ENCODE data around the gene HIPK1.

- TF ChIP-seq YY1 (IDR thresholded peaks at IDR 0.05; ENCODE audit: insufficient read depth, insufficient read length), result no peak
- TF ChIP-seq SUZ12 (IDR thresholded peaks at IDR 0.05; ENCODE audit: extremely low read depth, insufficient read depth, insufficient read length), result no peak
These were observed 61.4 kb downstream of the HIPK1 start for GRCh38 chr1:113990530-113990929.
